ENCODE data around the gene EMX1. TPM values are rescaled to one million over a fixed set of nuclear protein-coding genes. Genes with fewer than 3 reads are reported as not detected.

The EMX1 gene
- total RNA-seq, 1 experiment from 2014 or later = 0.72 TPM

GRCh38 chr2:72893594-72894319 is 23.6 kb upstream of the EMX1 start:
- H3K4ac ChIP-seq (ENCODE audit: low read depth, low read length) = no peak overlapping the region
- no peak overlapping the region for H2BK120ac ChIP-seq (ENCODE audit: low read depth, low read length, poor library complexity, severe bottlenecking)
- Mint-ChIP-seq H3K36me3 (ENCODE audit: insufficient read depth in 1 of 3, low read depth in 3 of 3) (no peaks in the 10 kb centered on the region; a peak in 2 of 7 replicates), H3K4me3 (no peak overlapping the region), H3K4me1 (peaks cover 23 to 25% of the 10 kb centered on the region in 2 experiments), H3K9me3 (no peaks in the 10 kb centered on the region), H3K27me3 (ENCODE audit: low read depth) (peaks cover 82% of the 10 kb centered on the region), H3K27ac (no peak overlapping the region)
- no peak overlapping the region for H3K9ac ChIP-seq (ENCODE audit: extremely low read depth, insufficient read length, low read length)
- no peaks in the 10 kb centered on the region for H4K20me1 ChIP-seq (ENCODE audit: control insufficient read depth, insufficient read depth, insufficient read length)
- no peak overlapping the region for H2BK15ac ChIP-seq (ENCODE audit: low read depth, low read length)
- H3K9me3 ChIP-seq (ENCODE audit: control insufficient read depth, low read depth, low read length) = no peaks in the 10 kb centered on the region
- H2BK12ac ChIP-seq (ENCODE audit: insufficient read length, low read depth, low read length) = no peak overlapping the region
- H3K56ac ChIP-seq (ENCODE audit: insufficient read length, low read depth, low read length) = no peak overlapping the region
- no peaks in the 10 kb centered on the region for H3K23me2 ChIP-seq (ENCODE audit: insufficient read length, low read depth, low read length, poor library complexity, severe bottlenecking)
- peaks cover 10% of the 10 kb centered on the region; the same call in 1 of the 2 replicates for H3K4me1 ChIP-seq (ENCODE audit: insufficient read depth, low read length)
- no peak overlapping the region for H2BK20ac ChIP-seq (ENCODE audit: low read depth, low read length, poor library complexity, severe bottlenecking)
- TF ChIP-seq CTCF (conservative IDR thresholded peaks at IDR 0.05) = peak; percentile 82
- no peak overlapping the region for H3T11ph ChIP-seq (ENCODE audit: low read length)
- H4K5ac ChIP-seq (ENCODE audit: insufficient read length, low read depth, low read length) = no peak overlapping the region
- no peak overlapping the region for H4K91ac ChIP-seq (ENCODE audit: insufficient read length, low read depth, low read length)
- H3K27ac ChIP-seq (ENCODE audit: insufficient read length, low read depth, low read length) = no peak overlapping the region
- no peak overlapping the region for H2BK5ac ChIP-seq (ENCODE audit: insufficient read length, low read length)
- no peaks in the 10 kb centered on the region for H3K79me1 ChIP-seq (ENCODE audit: insufficient read depth, low read depth, low read length, poor library complexity, severe bottlenecking)
- WGBS (ENCODE audit: extremely low coverage, insufficient read length, low lambda C conversion rate) = no CpG with 5 or more reads among the region's 15 CpGs
- no peak overlapping the region for H3K4me2 ChIP-seq (ENCODE audit: insufficient read depth, insufficient read length, low read length)
- no peaks in the 10 kb centered on the region for H3K79me2 ChIP-seq (ENCODE audit: insufficient read depth, low read length)
- DNase-seq = peak; percentile 85
- H2AK5ac ChIP-seq (ENCODE audit: insufficient read length, low read length) = no peak overlapping the region
- H3K18ac ChIP-seq (ENCODE audit: insufficient read length, low read depth, low read length) = no peak overlapping the region
- H2AFZ ChIP-seq (ENCODE audit: low read length) = no peak overlapping the region
- H3K23ac ChIP-seq (ENCODE audit: insufficient read length, low read depth, low read length) = no peak overlapping the region
- no peak overlapping the region for H3K14ac ChIP-seq (ENCODE audit: insufficient read depth, low read length)
- H3K27me3 ChIP-seq (ENCODE audit: insufficient read depth, low read length) = no peaks in the 10 kb centered on the region; the same call in 1 of the 2 replicates
- H4K8ac ChIP-seq (replicated peaks; ENCODE audit: insufficient read length, low read depth, low read length) = no peak overlapping the region
